Measurements from ENCODE around the gene LIPM. TPM values are rescaled to one million over a fixed set of nuclear protein-coding genes. Genes with fewer than 3 reads are reported as not detected.

The LIPM gene
- total RNA-seq (2022; extraction: Qiagen RNA extraction; ENCODE audit: low read depth): not detected in 5 replicates

GRCh38 chr10:88802523-88803285 is at the start of gene LIPM:
Gene LIPM, plus strand, starts transcription at chr10:88802730. Its CDS starts 167 bp downstream, at chr10:88802897.

DNA sequence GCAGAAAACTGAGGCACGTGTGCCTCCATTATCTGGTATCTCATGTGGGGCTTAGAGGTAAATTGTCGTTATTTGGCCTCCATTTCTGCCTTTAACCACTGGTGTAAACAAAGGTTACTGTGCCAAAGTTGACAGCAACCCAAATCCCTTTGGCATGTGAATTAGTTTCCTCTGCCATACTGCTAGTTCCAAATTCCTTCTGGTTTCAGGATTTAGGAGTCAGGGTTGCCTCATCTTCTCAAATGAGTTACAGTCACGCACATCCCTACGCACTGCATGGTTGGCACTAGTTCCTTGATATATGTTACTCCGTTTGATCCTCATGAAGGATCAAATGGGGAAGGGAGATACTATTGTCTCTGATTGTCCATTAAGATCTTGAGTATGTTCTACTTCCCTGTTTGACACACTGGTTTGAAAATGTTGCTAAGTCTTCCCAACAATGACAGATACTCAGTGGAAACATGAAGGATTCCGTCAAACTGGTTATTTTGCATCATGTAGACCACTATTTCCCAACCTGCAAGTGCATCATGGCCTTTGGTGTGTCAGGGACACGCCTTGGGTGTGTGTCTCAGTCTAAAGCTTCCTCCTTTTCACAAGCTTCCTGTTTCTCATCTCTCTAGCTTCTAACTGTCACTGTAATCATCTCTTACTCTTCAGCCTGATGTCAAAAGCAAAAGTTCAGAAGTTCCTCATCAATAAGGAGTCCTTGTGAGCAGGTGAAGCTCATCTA is 43.0 kb upstream of the LIPM start, which contains the start of gene LIPN:
Gene LIPN, plus strand, starts transcription at position 655 of the 736 bp plus-strand sequence. CDS start 1,386 bp downstream, outside the sequence.

GRCh38 chr10:88851706-88852105 is 49.2 kb downstream of the LIPM start, which contains the start of gene ANKRD22:
Gene ANKRD22, minus strand, starts transcription at chr10:88851844. Its CDS starts 237 bp downstream, at chr10:88851607.

Other genes starting within 250 kb of the LIPM start
- gene RNLS, start 219.4 kb upstream of the LIPM start, total RNA-seq (2022; extraction: Qiagen RNA extraction; ENCODE audit: low read depth): 7.2 to 9.4 TPM (median 8.1 TPM) in 5 replicates
- gene LIPJ, start 216.0 kb upstream of the LIPM start, total RNA-seq (2022; extraction: Qiagen RNA extraction; ENCODE audit: low read depth): not detected in 5 replicates
- not detected in 5 replicates for gene LIPF, start 138.3 kb upstream of the LIPM start, total RNA-seq (2022; extraction: Qiagen RNA extraction; ENCODE audit: low read depth)
- not detected in 5 replicates for gene LIPK, start 96.5 kb upstream of the LIPM start, total RNA-seq (2022; extraction: Qiagen RNA extraction; ENCODE audit: low read depth)
- not detected in 5 replicates for gene LIPN, start 42.7 kb upstream of the LIPM start, total RNA-seq (2022; extraction: Qiagen RNA extraction; ENCODE audit: low read depth)
- gene ANKRD22, start 49.1 kb downstream of the LIPM start, total RNA-seq (2022; extraction: Qiagen RNA extraction; ENCODE audit: low read depth): 0.28 to 0.69 TPM (median 0.31 TPM) in 5 replicates
- 28.2 to 34.8 TPM (median 32.1 TPM) in 5 replicates for gene STAMBPL1, start 77.5 kb downstream of the LIPM start, total RNA-seq (2022; extraction: Qiagen RNA extraction; ENCODE audit: low read depth)
- gene ACTA2, start 150.0 kb downstream of the LIPM start, total RNA-seq (2022; extraction: Qiagen RNA extraction; ENCODE audit: low read depth): 14.5 to 24.1 TPM (median 17.5 TPM) in 5 replicates
- 29.0 to 39.0 TPM (median 33.9 TPM) in 5 replicates for gene FAS, start 188.1 kb downstream of the LIPM start, total RNA-seq (2022; extraction: Qiagen RNA extraction; ENCODE audit: low read depth)